Esophagus muscularis mucosa (tissue), 4 donors: ENCODE results near the gene RFTN1. TPM values are rescaled to one million over a fixed set of nuclear protein-coding genes. Genes with fewer than 3 reads are reported as not detected.

Experiments
- DNase-seq: peaks from one replicate; pipeline ENCODE4 v3.0.0-alpha.2; 2017; ENCODE audit errors: extremely low spot score
- H3K27ac ChIP-seq, 4 donors: fragments of 200-600 bp; sonication (generic); replicated peaks in 1 of 4; 1 replicate in 3 of 4; 2 replicates in 1 of 4; pipeline ENCODE4 v1.5.1; 2016 to 2019; ENCODE audit warnings: mild to moderate bottlenecking in 1 of 4
- H3K27me3 ChIP-seq, 4 donors: fragments of 200-600 bp; sonication (generic); one replicate each; pipeline versions ENCODE4 v1.5.1 to v1.6.0; 2016 to 2019
- H3K36me3 ChIP-seq, 4 donors: fragments of 200-600 bp; sonication (generic); one replicate each; pipeline ENCODE4 v1.5.1; 2016 to 2019
- H3K4me1 ChIP-seq, 4 donors: fragments of 200-600 bp; sonication (generic); one replicate each; pipeline ENCODE4 v1.5.1; 2016 to 2019
- H3K4me3 ChIP-seq, 4 donors: fragments of 200-600 bp; sonication (generic); 1 replicate in 2 of 4; 2 replicates in 2 of 4; pipeline ENCODE4 v1.5.1; 2016 to 2019; ENCODE audit warnings: mild to moderate bottlenecking in 4 of 4, moderate library complexity in 1 of 4
- H3K9me3 ChIP-seq, 4 donors: fragments of 200-600 bp; sonication (generic); 1 replicate in 3 of 4; 2 replicates in 1 of 4; pipeline ENCODE4 v1.5.1; 2016 to 2019
- CTCF ChIP-seq, 3 experiments: fragments of 200-600 bp in 2 of 3; fragments of 450-650 bp in 1 of 3; sonication (generic) in 2 of 3; IDR thresholded peaks; one replicate each; pipeline ENCODE4 v1.5.1; 2017 to 2019; ENCODE audit warnings: antibody characterized with exemption in 3 of 3, mild to moderate bottlenecking in 2 of 3, moderate library complexity in 1 of 3
- EP300 ChIP-seq: sonication (generic); formaldehyde crosslinking; IDR thresholded peaks from one replicate; pipeline ENCODE4 v1.6.1; 2017; ENCODE audit warnings: antibody characterized with exemption
- POLR2A ChIP-seq: fragments of 450-650 bp; IDR thresholded peaks from one replicate; pipeline ENCODE4 v1.6.1; 2017; ENCODE audit warnings: antibody characterized with exemption, moderate library complexity, mild to moderate bottlenecking, low read depth
- POLR2AphosphoS5 ChIP-seq, 2 donors: sonication (generic); formaldehyde crosslinking; IDR thresholded peaks; one replicate each; pipeline ENCODE4 v1.6.1; 2017; ENCODE audit warnings: antibody characterized with exemption in 2 of 2
- WGBS: methylation state at CpG from one replicate; pipeline ENCODE4 v1.1.5; 2018; 5-methylcytosine and 5-hydroxymethylcytosine counted together
- intact Hi-C: fragments of 100-400 bp; cut with DNase I; formaldehyde crosslinking; loops from one replicate; pipeline ENCODE4 v1.15.1; 2023
- total RNA-seq, 4 donors: library from RNA; depleted of rRNA; stranded (reverse); fragments of >200 nt; gene quantifications; one replicate each; pipeline versions ENCODE4 v1.1.0 to v1.2.1, GENCODE V29; 2016

Gene RFTN1
- total RNA-seq, 4 donors from 2014 or later: 79.7 to 142 (median 104) TPM

- TF ChIP-seq CTCF (IDR thresholded peaks at IDR 0.05) (no peak), POLR2AphosphoS5 (IDR thresholded peaks at IDR 0.05) (no peak), POLR2A (no peak), EP300 (no peak)
- 91% methylated on average over 4 of the region's 4 CpGs for WGBS
Measured at GRCh38 chr3:16547561-16548357, 34.3 kb upstream of the RFTN1 start.

GRCh38 chr3:16546186-16547010, 32.9 kb upstream of the RFTN1 start:
- Histone ChIP-seq H3K9me3 (no peaks in the 10 kb centered on the region), H3K27me3 (no peaks in the 10 kb centered on the region), H3K36me3 (no peaks in the 10 kb centered on the region), H3K4me3 (no peak overlapping the region), H3K27ac (peak overlapping the region; percentile 31 to 56 (median 36)), H3K4me1 (peaks cover 9 to 19% (median 14%) of the 10 kb centered on the region in 4 donors)
- peak in 1 of 2 donors; percentile 21 for TF ChIP-seq POLR2AphosphoS5 (IDR thresholded peaks at IDR 0.05)
- TF ChIP-seq POLR2A: no peak
- intact Hi-C loops: no loop called here
- 79% methylated on average over 12 of the region's 12 CpGs for WGBS
- DNase-seq: peak; percentile 50

More at GRCh38 chr3:16547561-16548357, 34.3 kb upstream of the RFTN1 start:
- intact Hi-C loops: no loop called here
- Histone ChIP-seq H3K4me3 (no peak overlapping the region), H3K9me3 (no peaks in the 10 kb centered on the region), H3K27ac (peak overlapping the region in 2 of 4 donors; percentile 4 to 29), H3K4me1 (peaks cover 9 to 19% (median 14%) of the 10 kb centered on the region in 4 donors), H3K27me3 (no peaks in the 10 kb centered on the region), H3K36me3 (no peaks in the 10 kb centered on the region)
- DNase-seq: peak; percentile 17

- H3K9me3 ChIP-seq: no peaks in the 10 kb centered on the region
- H3K4me3 ChIP-seq: no peak overlapping the region
- WGBS: 80% methylated on average over 10 of the region's 10 CpGs
- no peak for TF ChIP-seq POLR2A
- no peak for TF ChIP-seq CTCF (IDR thresholded peaks at IDR 0.05)
- TF ChIP-seq EP300: peak; percentile 50
- TF ChIP-seq POLR2AphosphoS5 (IDR thresholded peaks at IDR 0.05): peak in 1 of 2 donors; percentile 6
- peak; percentile 53 for DNase-seq
- peak overlapping the region; percentile 31 to 56 (median 36) for H3K27ac ChIP-seq
- intact Hi-C loops: no loop called here
- no peaks in the 10 kb centered on the region for H3K27me3 ChIP-seq
- H3K36me3 ChIP-seq: no peaks in the 10 kb centered on the region
- peaks cover 5 to 19% (median 9%) of the 10 kb centered on the region in 4 donors for H3K4me1 ChIP-seq
Measured at GRCh38 chr3:16545413-16546185, 32.1 kb upstream of the RFTN1 start.

- WGBS: 94% methylated on average over 6 of the region's 6 CpGs
- Histone ChIP-seq H3K4me1 (peaks cover 0 to 13% (median 3%) of the 10 kb centered on the region in 4 donors), H3K9me3 (no peaks in the 10 kb centered on the region), H3K36me3 (no peaks in the 10 kb centered on the region), H3K27ac (no peak overlapping the region), H3K27me3 (no peaks in the 10 kb centered on the region), H3K4me3 (no peak overlapping the region)
- intact Hi-C loops: no loop called here
- peak; percentile 12 for DNase-seq
- TF ChIP-seq POLR2A (no peak), EP300 (no peak), CTCF (IDR thresholded peaks at IDR 0.05) (no peak), POLR2AphosphoS5 (IDR thresholded peaks at IDR 0.05) (no peak)
Measured at GRCh38 chr3:16543242-16543864, 29.9 kb upstream of the RFTN1 start.
